ENCODE results near the gene CRYAB.

The CRYAB gene

DNA sequence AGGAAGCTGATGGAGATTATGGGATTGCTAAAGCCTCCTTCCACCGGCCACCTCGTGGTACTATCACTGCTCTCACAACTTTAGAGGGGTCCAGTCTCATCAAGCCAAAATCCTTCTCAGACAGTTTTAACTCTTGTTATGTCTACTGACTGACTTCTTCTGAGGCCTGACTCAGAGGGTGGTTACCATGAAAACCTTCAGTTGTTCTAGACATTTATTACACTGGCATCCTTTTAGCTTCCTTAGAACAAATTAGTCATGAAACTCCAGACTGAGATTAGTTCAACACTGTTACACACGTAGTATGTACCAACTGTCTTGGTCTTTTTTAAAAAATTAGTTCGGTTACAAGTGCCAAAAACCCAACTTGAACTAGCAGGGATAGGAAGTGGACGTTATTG lies 33.1 kb upstream of the CRYAB start:
- Histone ChIP-seq H3K4me1 (ENCODE audit: control insufficient read depth in 5 of 5, insufficient read depth in 5 of 5, low read length in 5 of 5) (peaks cover 3 to 14% (median 6%) of the 10 kb centered on the region in 5 donors), H3K27ac (ENCODE audit: low read depth, low read length) (no peak overlapping the region), H3K27me3 (ENCODE audit: control insufficient read depth in 5 of 5, insufficient read depth in 4 of 5, low read length in 5 of 5) (no peaks in the 10 kb centered on the region), H3K36me3 (ENCODE audit: control insufficient read depth in 5 of 5, insufficient read depth in 5 of 5, low read length in 5 of 5) (no peaks in the 10 kb centered on the region), H3K9me3 (ENCODE audit: control insufficient read depth in 5 of 5, low read length in 5 of 5) (no peaks in the 10 kb centered on the region), H3K9ac (ENCODE audit: low read length in 5 of 5) (no peak overlapping the region), H3K4me3 (ENCODE audit: low read depth in 1 of 5, low read length in 5 of 5) (no peak overlapping the region)

DNA sequence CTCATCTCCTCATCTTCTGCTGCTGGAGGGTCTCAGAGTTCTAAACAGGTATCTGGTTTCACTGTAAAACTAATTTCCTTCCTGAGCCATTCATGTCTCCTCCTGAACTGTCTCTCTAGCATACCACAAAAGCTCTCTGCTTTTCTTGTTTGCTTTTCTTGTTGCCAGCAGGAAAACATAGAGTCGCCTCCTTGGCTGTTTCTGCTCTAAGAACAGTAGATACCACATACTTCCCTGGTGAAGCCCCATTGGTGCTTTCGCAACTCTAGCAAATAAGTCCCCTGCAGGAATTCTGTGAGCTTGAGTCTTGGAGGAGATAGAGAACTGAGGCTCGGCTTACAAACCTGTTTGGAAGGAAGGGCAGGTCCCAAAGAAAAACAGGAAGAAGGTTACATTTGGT lies 32.6 kb upstream of the CRYAB start:
- no peaks in the 10 kb centered on the region for H3K27me3 ChIP-seq (ENCODE audit: control insufficient read depth in 5 of 5, insufficient read depth in 4 of 5, low read length in 5 of 5)
- H3K4me1 ChIP-seq (ENCODE audit: control insufficient read depth in 5 of 5, insufficient read depth in 5 of 5, low read length in 5 of 5) = peaks cover 2 to 11% (median 4%) of the 10 kb centered on the region in 5 donors
- no peaks in the 10 kb centered on the region for H3K9me3 ChIP-seq (ENCODE audit: control insufficient read depth in 5 of 5, low read length in 5 of 5)
- H3K36me3 ChIP-seq (ENCODE audit: control insufficient read depth in 5 of 5, insufficient read depth in 5 of 5, low read length in 5 of 5) = no peaks in the 10 kb centered on the region
- no peak overlapping the region for H3K4me3 ChIP-seq (ENCODE audit: low read depth in 1 of 5, low read length in 5 of 5)
- peak overlapping the region; percentile 9 for H3K27ac ChIP-seq (ENCODE audit: low read depth, low read length)
- no peak overlapping the region for H3K9ac ChIP-seq (ENCODE audit: low read length in 5 of 5)

DNA sequence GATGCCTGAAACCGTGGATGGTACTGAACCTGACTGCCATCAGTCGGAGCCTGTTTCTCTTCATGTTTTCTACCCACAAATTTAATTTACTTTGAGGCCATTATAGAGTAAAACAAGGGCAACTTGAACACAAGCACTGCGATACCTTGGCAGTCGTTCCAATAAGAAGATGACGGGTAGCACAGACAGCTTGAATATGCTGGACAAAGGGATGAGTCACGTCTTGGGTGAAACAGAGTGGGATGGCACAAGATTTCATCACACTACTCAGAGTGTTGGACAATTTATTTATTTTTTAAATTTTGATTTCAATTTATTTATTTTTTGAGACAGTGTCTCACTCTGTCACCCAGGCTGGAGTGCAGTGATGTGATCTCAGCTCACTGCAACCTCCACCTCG lies 31.3 kb upstream of the CRYAB start:
- Histone ChIP-seq H3K4me3 (ENCODE audit: low read depth in 1 of 5, low read length in 5 of 5) (no peak overlapping the region), H3K27ac (ENCODE audit: low read depth, low read length) (no peak overlapping the region), H3K36me3 (ENCODE audit: control insufficient read depth in 5 of 5, insufficient read depth in 5 of 5, low read length in 5 of 5) (no peaks in the 10 kb centered on the region), H3K4me1 (ENCODE audit: control insufficient read depth in 5 of 5, insufficient read depth in 5 of 5, low read length in 5 of 5) (peaks cover 2 to 24% (median 17%) of the 10 kb centered on the region in 5 donors), H3K9me3 (ENCODE audit: control insufficient read depth in 5 of 5, low read length in 5 of 5) (no peaks in the 10 kb centered on the region), H3K9ac (ENCODE audit: low read length in 5 of 5) (no peak overlapping the region), H3K27me3 (ENCODE audit: control insufficient read depth in 5 of 5, insufficient read depth in 4 of 5, low read length in 5 of 5) (no peaks in the 10 kb centered on the region)

GRCh38 chr11:111941963-111942362 lies 30.4 kb upstream of the CRYAB start:
- no peaks in the 10 kb centered on the region for H3K27me3 ChIP-seq (ENCODE audit: control insufficient read depth in 5 of 5, insufficient read depth in 4 of 5, low read length in 5 of 5)
- no peaks in the 10 kb centered on the region for H3K36me3 ChIP-seq (ENCODE audit: control insufficient read depth in 5 of 5, insufficient read depth in 5 of 5, low read length in 5 of 5)
- no peak overlapping the region for H3K4me3 ChIP-seq (ENCODE audit: low read depth in 1 of 5, low read length in 5 of 5)
- H3K9ac ChIP-seq (ENCODE audit: low read length in 5 of 5) = no peak overlapping the region
- peak overlapping the region; percentile 6 for H3K27ac ChIP-seq (ENCODE audit: low read depth, low read length)
- H3K4me1 ChIP-seq (ENCODE audit: control insufficient read depth in 5 of 5, insufficient read depth in 5 of 5, low read length in 5 of 5) = peaks cover 2 to 31% (median 24%) of the 10 kb centered on the region in 5 donors
- no peaks in the 10 kb centered on the region for H3K9me3 ChIP-seq (ENCODE audit: control insufficient read depth in 5 of 5, low read length in 5 of 5)

DNA sequence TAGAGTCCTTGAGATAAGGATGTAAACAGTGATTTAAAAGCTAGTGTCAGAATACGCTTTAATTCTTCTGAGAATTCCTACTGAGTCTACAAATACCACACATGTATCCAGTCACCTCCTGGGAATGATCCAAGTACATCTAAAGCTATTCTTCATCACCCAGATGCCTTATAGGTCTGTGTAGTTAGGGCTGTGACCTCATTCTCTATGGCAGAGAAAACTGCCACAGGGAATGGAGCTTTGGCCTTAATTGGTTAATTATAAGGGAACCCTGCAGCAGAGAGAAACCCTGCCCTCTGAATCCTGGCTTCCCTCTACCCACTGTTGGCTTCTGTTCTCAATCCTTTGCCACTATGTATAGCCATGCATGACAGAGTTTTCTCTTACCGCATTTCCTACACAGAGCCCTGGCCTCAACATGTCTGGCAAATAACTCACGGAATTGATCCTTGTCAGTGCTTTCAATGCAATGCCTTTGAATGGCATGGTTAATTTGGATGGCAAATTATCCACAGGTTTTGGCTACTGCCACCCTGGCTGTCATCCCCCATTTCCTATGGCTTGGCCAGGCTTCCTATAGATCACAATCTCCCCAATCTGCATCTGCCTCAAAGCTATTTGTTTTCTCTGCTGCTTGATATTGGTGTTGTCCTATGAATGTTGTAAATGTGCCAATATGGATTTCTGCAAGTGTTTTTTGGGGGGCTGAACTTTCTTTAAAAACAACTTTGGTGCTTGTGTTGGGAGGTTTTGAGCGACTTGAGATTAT lies 28.4 kb upstream of the CRYAB start:
- Histone ChIP-seq H3K36me3 (ENCODE audit: control insufficient read depth in 5 of 5, insufficient read depth in 5 of 5, low read length in 5 of 5) (no peaks in the 10 kb centered on the region), H3K4me3 (ENCODE audit: low read depth in 1 of 5, low read length in 5 of 5) (no peak overlapping the region), H3K9me3 (ENCODE audit: control insufficient read depth in 5 of 5, low read length in 5 of 5) (no peaks in the 10 kb centered on the region), H3K4me1 (ENCODE audit: control insufficient read depth in 5 of 5, insufficient read depth in 5 of 5, low read length in 5 of 5) (peaks cover 7 to 46% (median 42%) of the 10 kb centered on the region in 5 donors), H3K9ac (ENCODE audit: low read length in 5 of 5) (no peak overlapping the region), H3K27me3 (ENCODE audit: control insufficient read depth in 5 of 5, insufficient read depth in 4 of 5, low read length in 5 of 5) (peaks cover 0 to 3% (median 0%) of the 10 kb centered on the region in 5 donors), H3K27ac (ENCODE audit: low read depth, low read length) (peak overlapping the region; percentile 92)

DNA sequence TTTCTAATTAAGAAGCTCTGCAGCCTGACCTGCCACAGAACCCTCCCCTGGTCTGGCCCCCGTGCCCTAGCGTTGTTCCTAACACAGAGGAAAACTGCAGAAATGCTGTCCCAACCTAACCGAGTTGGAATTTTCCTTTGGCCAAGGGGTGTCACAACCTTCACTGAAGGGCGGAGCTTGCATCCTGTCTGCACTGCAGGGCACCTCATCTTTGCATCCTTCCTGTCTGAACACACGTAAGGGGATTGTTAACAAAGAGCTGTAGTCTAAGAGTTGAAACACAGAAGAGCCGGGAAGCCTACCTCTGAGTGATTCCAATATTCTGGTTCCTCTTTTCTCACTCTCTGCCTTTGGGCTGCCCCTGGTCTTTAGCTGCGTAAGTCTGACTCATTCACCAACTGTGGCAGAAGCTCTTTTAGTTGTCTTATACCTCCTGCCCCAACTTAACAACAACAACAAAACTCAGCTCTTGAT lies 27.2 kb upstream of the CRYAB start:
- H3K4me1 ChIP-seq (ENCODE audit: control insufficient read depth in 5 of 5, insufficient read depth in 5 of 5, low read length in 5 of 5) = peaks cover 7 to 56% (median 54%) of the 10 kb centered on the region in 5 donors
- H3K36me3 ChIP-seq (ENCODE audit: control insufficient read depth in 5 of 5, insufficient read depth in 5 of 5, low read length in 5 of 5) = no peaks in the 10 kb centered on the region
- H3K9ac ChIP-seq (ENCODE audit: low read length in 5 of 5) = peak overlapping the region in 1 of 5 donors; percentile 16
- no peaks in the 10 kb centered on the region for H3K9me3 ChIP-seq (ENCODE audit: control insufficient read depth in 5 of 5, low read length in 5 of 5)
- peak overlapping the region; percentile 92 for H3K27ac ChIP-seq (ENCODE audit: low read depth, low read length)
- H3K27me3 ChIP-seq (ENCODE audit: control insufficient read depth in 5 of 5, insufficient read depth in 4 of 5, low read length in 5 of 5) = peaks cover 0 to 3% (median 0%) of the 10 kb centered on the region in 5 donors
- H3K4me3 ChIP-seq (ENCODE audit: low read depth in 1 of 5, low read length in 5 of 5) = peak overlapping the region in 4 of 5 donors; percentile 7 to 30 (median 14)

DNA sequence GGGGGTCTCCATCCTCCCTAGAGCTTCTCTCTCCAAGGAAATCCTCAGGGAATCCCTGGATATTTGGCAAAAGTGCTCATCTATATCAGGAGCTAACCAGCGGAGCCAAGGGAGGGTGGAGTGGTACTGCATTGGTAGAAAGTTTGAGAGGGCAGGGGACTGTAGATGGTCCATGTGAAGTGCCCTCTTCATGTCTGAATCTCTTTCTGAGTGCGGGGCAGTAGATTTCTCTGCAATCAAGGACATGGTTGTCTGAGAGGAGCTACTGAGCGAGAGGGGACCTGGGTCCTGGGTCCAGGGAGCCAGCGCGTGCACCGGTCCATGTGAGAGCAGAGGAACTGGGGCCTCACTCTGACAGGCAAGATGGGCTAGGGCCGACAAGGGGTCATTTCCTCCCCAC lies 26.3 kb upstream of the CRYAB start:
- Histone ChIP-seq H3K4me3 (ENCODE audit: low read depth in 1 of 5, low read length in 5 of 5) (peak overlapping the region; percentile 60 to 86 (median 78)), H3K27me3 (ENCODE audit: control insufficient read depth in 5 of 5, insufficient read depth in 4 of 5, low read length in 5 of 5) (peaks cover 0 to 3% (median 0%) of the 10 kb centered on the region in 5 donors), H3K9me3 (ENCODE audit: control insufficient read depth in 5 of 5, low read length in 5 of 5) (no peaks in the 10 kb centered on the region), H3K27ac (ENCODE audit: low read depth, low read length) (peak overlapping the region; percentile 92), H3K4me1 (ENCODE audit: control insufficient read depth in 5 of 5, insufficient read depth in 5 of 5, low read length in 5 of 5) (peaks cover 7 to 60% (median 53%) of the 10 kb centered on the region in 5 donors), H3K36me3 (ENCODE audit: control insufficient read depth in 5 of 5, insufficient read depth in 5 of 5, low read length in 5 of 5) (no peaks in the 10 kb centered on the region), H3K9ac (ENCODE audit: low read length in 5 of 5) (peak overlapping the region in 4 of 5 donors; percentile 41 to 76 (median 52))

DNA sequence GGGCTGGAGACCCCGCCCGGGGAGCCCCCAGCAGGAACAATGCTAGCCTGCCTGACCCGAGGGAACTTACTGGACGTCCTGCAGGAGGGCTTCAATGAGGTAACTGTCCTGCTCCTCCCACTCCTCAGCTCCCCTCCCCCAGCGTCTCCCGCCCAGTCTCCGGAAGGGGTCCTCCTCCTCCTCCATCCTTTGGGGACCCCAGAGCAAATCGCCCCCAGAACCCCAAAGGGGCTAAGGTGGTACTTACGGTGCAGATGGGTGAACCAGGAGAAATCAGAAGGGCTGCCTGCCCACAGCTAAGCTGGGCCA lies 25.8 kb upstream of the CRYAB start:
- Histone ChIP-seq H3K4me3 (ENCODE audit: low read depth in 1 of 5, low read length in 5 of 5) (peak overlapping the region; percentile 60 to 86 (median 78)), H3K27ac (ENCODE audit: low read depth, low read length) (peak overlapping the region; percentile 92), H3K9ac (ENCODE audit: low read length in 5 of 5) (peak overlapping the region in 4 of 5 donors; percentile 41 to 76 (median 58)), H3K4me1 (ENCODE audit: control insufficient read depth in 5 of 5, insufficient read depth in 5 of 5, low read length in 5 of 5) (peaks cover 7 to 60% (median 53%) of the 10 kb centered on the region in 5 donors), H3K9me3 (ENCODE audit: control insufficient read depth in 5 of 5, low read length in 5 of 5) (no peaks in the 10 kb centered on the region), H3K27me3 (ENCODE audit: control insufficient read depth in 5 of 5, insufficient read depth in 4 of 5, low read length in 5 of 5) (peaks cover 0 to 3% (median 0%) of the 10 kb centered on the region in 5 donors), H3K36me3 (ENCODE audit: control insufficient read depth in 5 of 5, insufficient read depth in 5 of 5, low read length in 5 of 5) (no peaks in the 10 kb centered on the region)

GRCh38 chr11:111936040-111936540 lies 24.5 kb upstream of the CRYAB start:
- Histone ChIP-seq H3K36me3 (ENCODE audit: control insufficient read depth in 5 of 5, insufficient read depth in 5 of 5, low read length in 5 of 5) (no peaks in the 10 kb centered on the region), H3K27me3 (ENCODE audit: control insufficient read depth in 5 of 5, insufficient read depth in 4 of 5, low read length in 5 of 5) (peaks cover 0 to 3% (median 0%) of the 10 kb centered on the region in 5 donors), H3K4me3 (ENCODE audit: low read depth in 1 of 5, low read length in 5 of 5) (peak overlapping the region; percentile 7 to 86 (median 78)), H3K4me1 (ENCODE audit: control insufficient read depth in 5 of 5, insufficient read depth in 5 of 5, low read length in 5 of 5) (peaks cover 7 to 57% (median 53%) of the 10 kb centered on the region in 5 donors), H3K9me3 (ENCODE audit: control insufficient read depth in 5 of 5, low read length in 5 of 5) (no peaks in the 10 kb centered on the region), H3K27ac (ENCODE audit: low read depth, low read length) (peak overlapping the region; percentile 92), H3K9ac (ENCODE audit: low read length in 5 of 5) (peak overlapping the region; percentile 39 to 62 (median 57))

GRCh38 chr11:111935317-111936039 lies 23.9 kb upstream of the CRYAB start:
- Histone ChIP-seq H3K9me3 (ENCODE audit: control insufficient read depth in 5 of 5, low read length in 5 of 5) (no peaks in the 10 kb centered on the region), H3K27ac (ENCODE audit: low read depth, low read length) (peak overlapping the region; percentile 92), H3K27me3 (ENCODE audit: control insufficient read depth in 5 of 5, insufficient read depth in 4 of 5, low read length in 5 of 5) (peaks cover 0 to 3% (median 0%) of the 10 kb centered on the region in 5 donors), H3K36me3 (ENCODE audit: control insufficient read depth in 5 of 5, insufficient read depth in 5 of 5, low read length in 5 of 5) (no peaks in the 10 kb centered on the region), H3K4me1 (ENCODE audit: control insufficient read depth in 5 of 5, insufficient read depth in 5 of 5, low read length in 5 of 5) (peaks cover 7 to 57% (median 53%) of the 10 kb centered on the region in 5 donors), H3K9ac (ENCODE audit: low read length in 5 of 5) (peak overlapping the region in 4 of 5 donors; percentile 10 to 57 (median 53)), H3K4me3 (ENCODE audit: low read depth in 1 of 5, low read length in 5 of 5) (peak overlapping the region in 1 of 5 donors; percentile 10)
